ENCODE measurements around the gene MAN1A1. TPM values are rescaled to one million over a fixed set of nuclear protein-coding genes. Genes with fewer than 3 reads are reported as not detected.

Gene MAN1A1
- total and polyA plus RNA-seq, 2 of the 8 experiments (the other 6 are each of a cell fraction or from before 2014, with no cell fraction given): 1.8 to 5.4 TPM

- H3K9ac ChIP-seq (replicated peaks in 1 of 4; ENCODE audit: extremely low read depth in 1 of 4, low read depth in 3 of 4, low read length in 3 of 4): no peak overlapping the region
- H3K36me3 ChIP-seq (ENCODE audit: control insufficient read depth in 2 of 4, insufficient read depth in 4 of 4, low read length in 3 of 4): no peaks in the 10 kb centered on the region
- no peaks in the 10 kb centered on the region for H4K20me1 ChIP-seq (replicated peaks in 1 of 2; ENCODE audit: control insufficient read depth in 1 of 2, insufficient read depth in 2 of 2, low read length in 2 of 2)
- TF ChIP-seq, protein P1, sequence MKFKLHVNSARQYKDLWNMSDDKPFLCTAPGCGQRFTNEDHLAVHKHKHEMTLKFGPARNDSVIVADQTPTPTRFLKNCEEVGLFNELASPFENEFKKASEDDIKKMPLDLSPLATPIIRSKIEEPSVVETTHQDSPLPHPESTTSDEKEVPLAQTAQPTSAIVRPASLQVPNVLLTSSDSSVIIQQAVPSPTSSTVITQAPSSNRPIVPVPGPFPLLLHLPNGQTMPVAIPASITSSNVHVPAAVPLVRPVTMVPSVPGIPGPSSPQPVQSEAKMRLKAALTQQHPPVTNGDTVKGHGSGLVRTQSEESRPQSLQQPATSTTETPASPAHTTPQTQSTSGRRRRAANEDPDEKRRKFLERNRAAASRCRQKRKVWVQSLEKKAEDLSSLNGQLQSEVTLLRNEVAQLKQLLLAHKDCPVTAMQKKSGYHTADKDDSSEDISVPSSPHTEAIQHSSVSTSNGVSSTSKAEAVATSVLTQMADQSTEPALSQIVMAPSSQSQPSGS (IDR thresholded peaks at IDR 0.05; ENCODE audit: low read length): no peak
- no peaks in the 10 kb centered on the region for H3K79me2 ChIP-seq (ENCODE audit: control insufficient read depth in 1 of 2, insufficient read depth in 2 of 2, low read length in 2 of 2)
- H2AK5ac ChIP-seq (ENCODE audit: low read depth, low read length): no peak overlapping the region
- FAIRE-seq (no peak), DNase-seq (ENCODE audit: low read depth in 1 of 2, low spot score in 2 of 2) (no peak)
- H2BK12ac ChIP-seq (ENCODE audit: low read depth, low read length): no peak overlapping the region
- H3K4me1 ChIP-seq (replicated peaks in 1 of 4; ENCODE audit: control insufficient read depth in 3 of 4, insufficient read depth in 4 of 4, low read length in 3 of 4): no peaks in the 10 kb centered on the region
- no peak overlapping the region for H4K5ac ChIP-seq (ENCODE audit: insufficient read length, low read depth, low read length)
- no peak overlapping the region for H3K18ac ChIP-seq (ENCODE audit: extremely low read depth, low read length)
- H3K9me3 ChIP-seq (ENCODE audit: insufficient read depth in 2 of 2, low read depth in 1 of 2, low read length in 1 of 2): no peaks in the 10 kb centered on the region
- no peaks in the 10 kb centered on the region for H3K79me1 ChIP-seq (ENCODE audit: low read depth, low read length)
- POLR2A ChIA-PET (ENCODE audit: partially characterized antibody): no interaction called here
- no peak overlapping the region for H3K23ac ChIP-seq (ENCODE audit: insufficient read length)
- no peaks in the 10 kb centered on the region for H3K27me3 ChIP-seq (replicated peaks in 1 of 4; ENCODE audit: control insufficient read depth in 3 of 4, extremely low read depth in 1 of 4, insufficient read depth in 3 of 4, low read length in 3 of 4)
- H2AFZ ChIP-seq (ENCODE audit: low read length): no peak overlapping the region
- H3K4ac ChIP-seq (replicated peaks; ENCODE audit: insufficient read length, low read depth, low read length): no peak overlapping the region
- CTCF ChIA-PET (ENCODE audit: partially characterized antibody): interaction anchor here (0.8 to 3.3 kb wide), 4 partner anchors 9 to 29 kb away, joined by 4 to 22 read pairs (median 5); no protein-coding TSS in a partner anchor
- no peak overlapping the region for H3K27ac ChIP-seq (ENCODE audit: low read depth, low read length)
- H3K4me3 ChIP-seq (ENCODE audit: extremely low read depth in 1 of 4, insufficient read depth in 2 of 4, low read depth in 3 of 4, low read length in 4 of 4): no peak overlapping the region
- no peak overlapping the region for H3K4me2 ChIP-seq (ENCODE audit: insufficient read depth in 1 of 2, low read depth in 2 of 2, low read length in 2 of 2)
- no peak overlapping the region for H4K91ac ChIP-seq (replicated peaks; ENCODE audit: insufficient read length, low read length)
- no peak overlapping the region for H2BK20ac ChIP-seq (ENCODE audit: low read length)
- H2BK5ac ChIP-seq (ENCODE audit: low read depth, low read length): no peak overlapping the region
- no peak overlapping the region for H3K14ac ChIP-seq (ENCODE audit: insufficient read length)
- H2BK120ac ChIP-seq (replicated peaks; ENCODE audit: low read depth, low read length): no peak overlapping the region
- 89% methylated on average over 9 of the region's 9 CpGs; no CpG with 5 or more reads in 1 of the 2 experiments for WGBS, 2 experiments (ENCODE audit: extremely low coverage in 1 of 2, insufficient coverage in 1 of 2, insufficient read length in 1 of 2, insufficient replicate concordance in 2 of 2, low coverage in 1 of 2, low lambda C conversion rate in 2 of 2, missing lambda C conversion rate in 1 of 2)
- no peak overlapping the region for H4K8ac ChIP-seq (ENCODE audit: extremely low read depth, insufficient read depth, low read length)
- no peak overlapping the region for H3K56ac ChIP-seq (replicated peaks; ENCODE audit: insufficient read length, low read depth, low read length)
- H3K23me2 ChIP-seq (ENCODE audit: low read depth, low read length): no peaks in the 10 kb centered on the region
- no peak overlapping the region for H2BK15ac ChIP-seq (ENCODE audit: low read length)
Observed at GRCh38 chr6:119158057-119158848, 191.3 kb downstream of the MAN1A1 start.
